GM15510 (cell line): ENCODE measurements around the gene CFAP100.

Experiments
- POLR2A ChIP-seq: IDR thresholded peaks from 3 replicates; pipeline ENCODE4 v1.6.1; 2011; ENCODE audit warnings: borderline replicate concordance; ENCODE audit not compliant: insufficient read length; ENCODE audit errors: extremely low read depth

The CFAP100 gene

DNA sequence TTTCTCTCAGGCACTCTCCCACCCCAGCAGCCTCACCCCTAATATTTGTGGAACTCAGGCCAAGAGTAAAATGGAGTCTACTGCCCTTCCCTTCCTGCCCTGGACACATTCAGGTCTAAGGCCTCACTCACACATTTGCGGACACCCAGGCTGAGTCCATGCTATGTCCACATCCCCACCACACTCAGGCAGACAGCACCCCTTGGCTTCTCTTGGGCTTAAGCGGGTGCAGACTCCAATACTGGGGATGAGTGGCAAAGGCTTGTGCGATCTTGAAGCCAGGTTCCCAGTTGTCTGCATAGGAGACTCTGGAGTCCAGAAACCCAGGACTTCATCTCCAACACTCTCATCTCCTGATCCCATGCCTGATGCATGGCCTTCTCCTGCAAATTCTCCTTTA, 17.5 kb upstream of the CFAP100 start:
- no peak for TF ChIP-seq POLR2A

DNA sequence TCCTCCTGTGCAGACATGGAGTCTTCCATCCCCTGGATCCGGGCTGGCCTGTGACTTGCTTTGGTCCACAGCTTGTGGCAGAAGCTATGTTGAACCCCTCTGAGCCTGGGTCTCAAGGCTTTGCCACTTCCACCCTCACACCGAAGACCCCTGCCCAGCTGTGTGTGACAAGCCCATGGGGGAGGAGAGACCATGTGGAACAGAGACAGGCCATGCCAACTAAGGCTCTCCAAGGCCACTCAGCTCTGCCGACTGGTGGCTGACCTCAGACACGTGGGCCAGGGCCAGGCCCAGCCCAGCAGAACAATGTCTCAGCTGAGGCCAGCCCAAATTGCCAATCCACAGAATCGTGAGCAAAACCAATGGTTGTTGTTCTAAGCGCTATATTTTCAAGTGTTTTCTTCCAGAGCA, 16.4 kb upstream of the CFAP100 start:
- no peak for TF ChIP-seq POLR2A

DNA sequence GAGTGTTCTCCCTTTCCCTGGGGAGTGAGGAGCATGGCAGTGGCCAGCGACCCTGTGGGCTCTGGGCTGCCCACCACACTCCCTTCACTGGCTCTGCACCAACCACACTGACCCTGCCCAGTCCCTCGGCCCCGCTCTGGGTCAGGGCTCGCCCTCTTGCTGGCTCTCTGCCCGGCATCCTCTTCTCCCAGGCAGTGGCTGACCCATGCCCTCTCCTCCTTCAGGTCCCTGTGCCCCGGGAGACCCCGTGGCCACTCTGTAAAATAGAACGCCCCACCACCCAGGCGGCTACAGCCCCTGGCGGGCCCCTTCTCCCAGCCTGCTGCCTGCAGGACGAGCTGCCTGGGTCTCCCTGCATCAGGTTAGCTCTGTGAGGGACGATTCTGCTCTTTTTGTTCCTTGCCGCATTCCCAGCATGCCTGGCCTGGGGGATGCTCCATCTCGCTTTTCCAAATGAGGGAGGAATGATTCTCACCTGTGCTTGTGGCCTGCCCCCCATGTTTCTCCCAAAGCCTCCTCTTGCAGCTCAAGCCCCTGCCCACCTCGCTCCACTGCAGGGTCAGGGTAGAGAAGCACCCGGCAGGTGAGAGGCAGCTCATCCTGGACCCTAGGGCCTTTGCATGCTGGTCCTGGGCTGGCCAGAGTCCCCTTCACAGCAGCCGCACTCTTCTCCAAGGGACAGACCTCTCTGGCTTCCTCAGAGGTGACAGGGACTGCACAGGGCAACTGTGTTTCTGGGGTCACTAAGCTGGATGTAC, 14.5 kb upstream of the CFAP100 start:
- TF ChIP-seq POLR2A: no peak

DNA sequence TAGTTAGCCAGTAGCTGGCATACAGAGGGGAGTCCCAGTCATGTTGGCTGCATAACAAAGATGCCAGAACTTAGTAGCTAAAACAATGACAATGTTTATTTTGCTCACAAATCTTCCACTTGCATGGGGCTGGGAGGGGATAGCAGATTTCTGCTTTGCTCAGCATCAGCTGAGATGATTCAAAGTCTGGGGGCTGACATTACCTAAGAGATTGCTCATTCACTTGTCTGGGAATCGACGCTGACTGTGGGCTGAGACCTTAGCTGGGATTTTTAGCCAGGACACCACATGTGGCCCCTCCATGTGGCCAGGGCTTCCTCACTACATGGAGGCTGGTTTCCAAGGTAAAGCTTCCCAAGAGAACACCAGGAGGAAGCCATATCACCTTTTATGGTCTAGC, 12.7 kb upstream of the CFAP100 start:
- no peak for TF ChIP-seq POLR2A

DNA sequence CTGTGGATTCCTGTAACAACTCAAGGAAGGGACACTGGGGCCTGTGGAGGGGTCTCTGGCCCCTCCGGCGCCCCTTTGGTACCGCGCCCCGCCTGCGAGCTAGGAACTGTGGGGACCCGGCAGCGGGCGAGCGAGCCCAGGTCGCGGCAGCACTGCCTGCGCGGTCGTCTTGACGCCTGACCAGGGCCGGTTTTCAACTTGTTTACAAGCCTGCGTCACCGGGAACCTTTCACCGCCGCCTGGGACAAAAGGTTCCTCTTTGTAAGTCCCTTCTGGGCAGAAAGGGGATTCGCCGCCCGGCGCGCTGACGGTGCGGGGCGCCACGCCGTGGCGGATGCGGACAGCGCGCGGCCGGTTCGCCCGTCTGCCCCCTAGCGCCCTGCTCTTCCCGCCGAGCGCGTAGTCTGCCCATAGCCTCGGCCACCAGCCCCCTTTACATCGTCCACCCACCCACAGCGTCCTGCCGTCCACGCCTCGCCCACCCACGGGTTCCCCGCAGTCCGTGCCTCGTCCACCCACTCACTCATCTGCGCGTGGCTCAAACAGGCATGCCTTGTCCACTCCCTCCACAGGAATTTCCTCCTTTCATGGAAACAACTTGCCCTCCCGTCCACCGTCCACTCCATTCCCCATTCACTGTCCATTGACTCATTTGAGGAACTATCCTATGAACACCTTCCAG, 5.5 kb upstream of the CFAP100 start:
- TF ChIP-seq POLR2A: no peak

DNA sequence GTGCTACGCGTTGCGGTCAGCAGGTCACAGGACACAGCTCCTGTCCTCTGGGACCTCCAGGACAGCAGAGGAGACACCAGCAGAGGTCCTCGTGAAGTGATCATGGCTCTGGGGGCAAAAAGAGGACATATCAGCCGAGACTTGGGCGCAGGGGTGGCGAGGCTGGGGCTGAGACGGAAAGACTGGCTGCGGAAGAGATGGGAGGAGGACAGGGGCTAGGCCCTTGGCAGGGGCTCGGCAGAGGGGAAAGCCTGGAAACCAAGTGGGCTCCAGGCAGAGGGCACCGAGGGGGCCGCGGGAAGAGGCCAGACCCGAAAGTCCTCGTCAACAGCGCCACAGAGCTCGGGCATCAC, 4.9 kb upstream of the CFAP100 start:
- TF ChIP-seq POLR2A: no peak

DNA sequence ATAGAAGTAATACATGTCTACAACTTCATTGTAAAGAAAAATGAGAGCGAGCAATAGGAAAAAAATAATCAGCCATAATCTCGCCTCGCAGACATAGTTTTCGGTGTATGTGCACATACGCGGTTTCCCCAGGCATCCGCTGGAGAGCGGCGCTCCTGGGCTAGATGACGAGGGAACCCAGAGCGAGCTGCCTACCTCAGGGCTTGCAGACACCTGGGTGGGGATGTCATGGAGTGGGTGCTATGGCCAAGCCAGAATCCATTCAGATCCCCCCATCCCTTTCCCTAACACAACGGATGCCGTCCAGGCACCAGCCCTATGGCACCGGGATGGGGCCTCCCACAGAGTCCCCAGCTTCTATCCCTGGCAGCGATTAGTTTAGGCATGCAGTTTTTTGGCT, 4.5 kb upstream of the CFAP100 start:
- TF ChIP-seq POLR2A: no peak

DNA sequence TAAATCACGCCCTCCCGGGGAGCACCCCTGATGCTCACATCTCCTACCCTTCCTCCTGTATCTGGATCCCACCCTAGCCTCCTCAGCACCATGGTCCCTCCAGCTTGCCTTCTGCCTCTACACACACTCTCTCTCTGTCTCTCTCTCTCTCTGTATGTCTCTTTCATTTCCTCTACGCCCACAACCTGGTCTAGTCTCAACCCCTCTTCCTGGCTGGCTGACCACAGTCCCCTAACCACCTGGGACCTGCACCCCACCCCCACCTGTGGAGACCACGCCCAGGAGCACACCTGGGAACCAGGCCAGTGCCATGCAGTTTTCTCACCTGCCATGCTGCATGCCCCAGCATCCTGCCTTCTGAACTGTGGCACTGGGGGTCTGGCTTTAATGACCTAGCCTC, 4.0 kb upstream of the CFAP100 start:
- TF ChIP-seq POLR2A: no peak

DNA sequence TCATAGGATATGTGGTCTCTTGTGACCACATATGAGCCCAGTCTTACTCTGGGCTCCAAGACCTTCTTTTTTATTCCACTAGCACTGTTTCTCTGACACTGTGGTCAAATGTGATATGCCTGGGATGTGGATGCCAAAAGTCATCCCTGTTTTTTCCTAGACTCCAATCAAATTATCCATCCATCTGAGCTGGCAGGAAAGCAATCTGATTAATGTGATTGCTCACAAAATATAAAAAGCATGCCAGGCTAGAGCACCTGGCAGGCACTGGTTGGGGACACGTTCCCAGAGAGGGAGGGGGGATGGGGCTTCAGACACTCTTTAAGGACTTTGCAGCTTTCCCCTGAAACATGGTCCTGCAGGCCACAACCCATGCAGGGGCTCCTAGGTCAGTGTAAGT, 3.1 kb upstream of the CFAP100 start:
- TF ChIP-seq POLR2A: no peak

DNA sequence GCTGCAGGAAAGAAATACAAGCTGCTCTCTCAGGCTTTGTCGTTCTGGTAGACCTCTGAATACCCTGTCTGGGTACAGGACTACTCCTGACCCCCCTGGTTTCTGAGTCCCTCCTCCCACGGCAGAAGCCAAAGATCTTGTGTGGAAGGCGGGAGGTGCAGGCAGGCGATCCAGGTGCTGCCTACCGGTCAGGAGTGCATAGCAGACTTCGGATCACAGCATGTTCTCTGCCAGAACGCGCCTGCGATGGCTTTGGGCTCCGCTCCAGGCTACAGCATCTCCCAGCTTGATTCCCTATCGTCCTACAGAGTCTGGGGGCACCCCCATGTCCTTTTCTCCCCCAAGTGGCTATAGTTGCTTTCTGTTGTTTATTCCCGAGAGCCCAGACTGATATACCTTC, 2.5 kb upstream of the CFAP100 start:
- TF ChIP-seq POLR2A: no peak

DNA sequence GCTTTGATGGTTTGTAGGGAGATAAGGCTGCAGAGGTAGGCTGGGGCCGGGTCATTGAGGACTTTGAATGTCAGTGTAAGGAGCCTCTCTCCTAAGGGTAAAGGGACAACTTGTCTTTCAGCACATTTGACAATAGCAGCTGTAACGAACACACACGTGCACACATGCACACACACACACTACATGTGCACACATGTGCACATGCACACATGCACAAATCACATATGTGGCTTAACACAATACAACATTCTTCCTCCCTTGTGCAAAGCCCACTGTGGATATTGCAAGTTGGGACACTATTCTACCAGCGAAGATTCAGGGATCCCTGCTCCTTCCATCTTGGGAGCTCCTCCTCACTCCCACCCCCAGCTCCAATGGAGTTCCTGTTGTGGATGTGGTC, 1.1 kb upstream of the CFAP100 start:
- no peak for TF ChIP-seq POLR2A

DNA sequence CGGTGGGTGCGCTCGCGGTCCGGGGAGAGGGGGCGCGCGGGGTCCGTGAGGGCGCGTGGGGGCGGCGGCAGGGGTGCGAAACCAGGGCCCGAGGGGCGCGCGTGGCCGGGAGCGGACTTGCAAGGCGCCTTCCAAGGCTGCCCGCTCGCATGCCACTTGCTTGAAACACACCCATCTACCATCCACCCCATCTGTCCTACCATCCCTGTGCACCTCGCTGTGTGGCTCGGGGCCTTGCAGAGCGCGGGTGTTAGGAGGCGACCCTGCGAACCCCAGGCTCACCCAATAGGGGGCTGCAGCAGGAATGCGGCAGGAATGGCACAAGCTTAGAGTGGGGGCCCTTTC, 240 bp downstream of the CFAP100 start:
- TF ChIP-seq POLR2A: no peak

DNA sequence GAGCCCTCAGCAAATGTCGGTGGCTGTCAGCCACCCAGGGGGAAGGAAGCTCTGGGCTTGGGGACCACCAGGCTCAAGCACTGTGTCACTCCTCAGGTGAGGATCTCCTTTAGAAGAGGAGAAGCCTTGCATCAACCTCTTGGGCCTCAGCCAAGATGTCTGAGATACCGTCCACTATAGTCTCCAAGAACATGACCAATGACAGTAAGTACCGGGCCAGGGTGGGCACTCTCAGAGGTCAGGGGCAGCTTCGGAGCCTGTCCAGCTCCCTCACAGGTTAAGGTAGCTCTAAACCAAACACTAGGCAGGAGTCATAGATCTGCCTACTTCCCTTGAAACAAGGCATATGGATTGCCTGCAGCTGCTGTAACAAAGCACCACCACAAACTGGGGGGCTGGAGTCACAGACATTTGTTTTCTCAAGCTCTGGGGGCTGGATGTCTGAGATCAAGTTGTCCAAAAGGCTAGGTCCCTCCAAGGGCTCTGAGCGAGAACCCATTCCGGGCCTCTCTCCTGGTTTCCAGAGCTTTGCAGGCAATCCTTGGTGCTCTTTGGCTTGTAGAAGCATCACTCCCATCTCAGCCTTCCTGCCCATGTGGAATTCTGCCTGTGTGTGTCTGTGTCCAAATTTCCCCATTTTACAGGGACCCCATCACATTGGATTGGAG, 1.3 kb downstream of the CFAP100 start:
- TF ChIP-seq POLR2A: no peak

DNA sequence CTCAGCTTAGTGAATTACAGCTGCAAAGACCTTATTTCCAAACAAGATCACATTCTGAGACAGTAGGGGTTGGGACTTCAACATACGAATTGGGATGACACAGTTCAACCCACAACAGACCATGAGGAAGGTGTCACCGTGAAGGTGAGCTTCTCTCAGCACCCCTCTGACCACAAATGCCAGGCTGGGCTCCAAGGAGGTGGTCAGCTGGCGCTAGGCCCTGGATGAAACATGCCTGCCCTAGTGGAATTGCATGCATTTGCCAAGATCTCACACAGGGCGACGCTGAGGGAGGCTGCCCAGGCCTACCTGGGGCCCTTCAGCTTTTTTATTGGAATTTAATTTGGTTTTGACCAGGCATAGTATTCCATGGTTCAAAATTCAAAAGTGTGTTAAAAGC, 1.8 kb downstream of the CFAP100 start:
- TF ChIP-seq POLR2A: no peak

DNA sequence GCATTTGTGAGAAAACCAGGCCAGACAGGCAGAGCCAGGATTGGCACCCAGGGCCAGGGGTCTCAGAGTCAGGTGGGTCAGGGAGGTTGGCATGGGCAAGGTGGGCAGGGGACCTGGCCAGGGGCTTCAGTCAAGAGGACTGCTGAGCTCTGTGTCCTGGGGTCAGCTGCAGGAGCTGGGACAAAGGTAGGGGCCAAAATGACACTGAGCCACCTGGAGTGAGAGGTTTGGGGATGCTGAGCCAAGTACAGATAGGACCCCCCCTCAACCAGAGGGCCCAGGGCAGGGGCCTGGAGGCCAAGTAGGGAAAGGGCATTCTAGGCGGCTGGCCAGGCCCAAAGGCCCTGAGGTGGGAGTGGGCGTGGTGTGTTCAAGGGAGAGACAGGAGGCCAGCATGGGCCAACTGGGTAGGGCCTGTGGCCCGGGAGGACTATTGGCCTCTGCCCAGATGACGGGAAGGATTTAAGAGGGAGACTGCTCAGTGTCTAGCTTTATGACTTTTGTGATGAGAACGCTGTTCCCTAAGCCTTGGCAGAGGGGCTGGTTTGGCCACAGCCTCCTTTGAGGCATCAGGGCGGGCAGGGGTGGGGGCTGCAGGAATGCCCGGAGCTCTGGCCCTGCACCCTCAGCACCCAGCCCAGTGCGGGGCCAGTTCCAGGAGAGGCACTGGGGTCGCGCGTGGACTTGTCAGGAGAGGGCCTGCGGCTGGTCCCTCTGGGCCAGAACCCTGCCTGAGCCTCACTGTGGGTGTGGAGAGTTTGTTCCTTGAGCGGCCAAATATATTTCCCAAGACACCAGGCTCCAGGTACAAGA, 3.1 kb downstream of the CFAP100 start:
- no peak for TF ChIP-seq POLR2A
